ENCODE measurements around the gene CELF5. TPM values are rescaled to one million over a fixed set of nuclear protein-coding genes. Genes with fewer than 3 reads are reported as not detected.

The CELF5 gene
- total RNA-seq, 1 experiment from 2014 or later = 7.7 TPM

GRCh38 chr19:3266792-3267514 lies 42.5 kb downstream of the CELF5 start:
- no peak for DNase-seq (ENCODE audit: low spot score)
- ChIA-PET POLR2A (no interaction called here), CTCF (interaction anchor here (1.5 to 2.2 kb wide), 3 partner anchors 8 to 163 kb away, joined by 4 to 9 read pairs (median 4); no protein-coding TSS in a partner anchor)
- H3K4me3 Mint-ChIP-seq = no peak overlapping the region
- H3K4me1 Mint-ChIP-seq = no peaks in the 10 kb centered on the region; the same call in 1 of the 2 replicates
- H3K27me3 Mint-ChIP-seq (ENCODE audit: low read depth) = peaks cover 40% of the 10 kb centered on the region
- no peak for ATAC-seq
- no peaks in the 10 kb centered on the region for H3K36me3 Mint-ChIP-seq
- no peak overlapping the region for H3K27ac Mint-ChIP-seq
- peaks cover 14% of the 10 kb centered on the region for H3K9me3 Mint-ChIP-seq
- TF ChIP-seq AR (CRISPR knock-in tag; IDR thresholded peaks at IDR 0.05) (no peak), GTF2I (CRISPR knock-in tag; conservative IDR thresholded peaks at IDR 0.05) (no peak), NR3C1 (CRISPR knock-in tag; conservative IDR thresholded peaks at IDR 0.05; ENCODE audit: low read depth) (no peak), IRF2 (CRISPR knock-in tag; IDR thresholded peaks at IDR 0.05; ENCODE audit: borderline replicate concordance, low read depth) (no peak), ZNF671 (CRISPR knock-in tag; IDR thresholded peaks at IDR 0.05) (no peak), ZBTB21 (CRISPR knock-in tag; IDR thresholded peaks at IDR 0.05; ENCODE audit: borderline replicate concordance) (no peak), GRHL2 (CRISPR knock-in tag; IDR thresholded peaks at IDR 0.05; ENCODE audit: insufficient replicate concordance, severe bottlenecking) (no peak), ZNF263 (CRISPR knock-in tag; IDR thresholded peaks at IDR 0.05; ENCODE audit: low read depth) (no peak), ZNF416 (CRISPR knock-in tag; IDR thresholded peaks at IDR 0.05) (no peak), NFATC4 (CRISPR knock-in tag; IDR thresholded peaks at IDR 0.05) (no peak), NFYB (CRISPR knock-in tag; conservative IDR thresholded peaks at IDR 0.05; ENCODE audit: low read depth) (no peak), MAX (CRISPR knock-in tag; IDR thresholded peaks at IDR 0.05) (no peak), ZNF138 (CRISPR knock-in tag; conservative IDR thresholded peaks at IDR 0.05) (no peak), ZNF425 (CRISPR knock-in tag; conservative IDR thresholded peaks at IDR 0.05) (no peak), NR2C2 (CRISPR knock-in tag; IDR thresholded peaks at IDR 0.05) (no peak), ATF3 (CRISPR knock-in tag; conservative IDR thresholded peaks at IDR 0.05) (no peak), PRRX2 (CRISPR knock-in tag; IDR thresholded peaks at IDR 0.05) (no peak), TEAD1 (CRISPR knock-in tag; IDR thresholded peaks at IDR 0.05) (no peak)

- Mint-ChIP-seq H3K27ac (no peak overlapping the region), H3K36me3 (no peaks in the 10 kb centered on the region), H3K27me3 (ENCODE audit: low read depth) (peaks cover 52% of the 10 kb centered on the region), H3K9me3 (peaks cover 18% of the 10 kb centered on the region), H3K4me1 (no peaks in the 10 kb centered on the region; the same call in 1 of the 2 replicates), H3K4me3 (no peak overlapping the region)
- POLR2A ChIA-PET = no interaction called here
- DNase-seq (ENCODE audit: low spot score) (no peak), ATAC-seq (no peak)
- CTCF ChIA-PET = interaction anchor here (1.0 to 1.5 kb wide), 2 partner anchors 37 to 164 kb away, joined by 4 read pairs; no protein-coding TSS in a partner anchor
- TF ChIP-seq AFF4 (CRISPR knock-in tag; IDR thresholded peaks at IDR 0.05; ENCODE audit: borderline replicate concordance) = no peak
- TF ChIP-seq NR2C2 (CRISPR knock-in tag; IDR thresholded peaks at IDR 0.05) = no peak
- TF ChIP-seq PRDM15 (CRISPR knock-in tag; IDR thresholded peaks at IDR 0.05) = no peak
- no peak for TF ChIP-seq EMX1 (CRISPR knock-in tag; IDR thresholded peaks at IDR 0.05)
Observed at GRCh38 chr19:3268326-3268725, 43.9 kb downstream of the CELF5 start.
